Rectal smooth muscle tissue (tissue), 1 donor: ENCODE data around the gene TACR2.

Source experiments
- H3K27ac ChIP-seq: one replicate; pipeline ENCODE4 v1.7.0; 2013; ENCODE audit warnings: low read depth, low read length, inconsistent platforms
- H3K27me3 ChIP-seq: one replicate; pipeline ENCODE4 v1.7.0; 2013; ENCODE audit warnings: low read length; ENCODE audit not compliant: control insufficient read depth, insufficient read depth
- H3K36me3 ChIP-seq: one replicate; pipeline ENCODE4 v1.7.0; 2013; ENCODE audit warnings: low read length; ENCODE audit not compliant: control insufficient read depth, insufficient read depth
- H3K4me1 ChIP-seq: one replicate; pipeline ENCODE4 v1.7.0; 2013; ENCODE audit warnings: low read length; ENCODE audit not compliant: control insufficient read depth, insufficient read depth
- H3K4me3 ChIP-seq: one replicate; pipeline ENCODE4 v1.7.0; 2013; ENCODE audit warnings: low read length
- H3K9ac ChIP-seq: one replicate; pipeline ENCODE4 v1.7.0; 2013; ENCODE audit warnings: low read length

TACR2 gene

DNA sequence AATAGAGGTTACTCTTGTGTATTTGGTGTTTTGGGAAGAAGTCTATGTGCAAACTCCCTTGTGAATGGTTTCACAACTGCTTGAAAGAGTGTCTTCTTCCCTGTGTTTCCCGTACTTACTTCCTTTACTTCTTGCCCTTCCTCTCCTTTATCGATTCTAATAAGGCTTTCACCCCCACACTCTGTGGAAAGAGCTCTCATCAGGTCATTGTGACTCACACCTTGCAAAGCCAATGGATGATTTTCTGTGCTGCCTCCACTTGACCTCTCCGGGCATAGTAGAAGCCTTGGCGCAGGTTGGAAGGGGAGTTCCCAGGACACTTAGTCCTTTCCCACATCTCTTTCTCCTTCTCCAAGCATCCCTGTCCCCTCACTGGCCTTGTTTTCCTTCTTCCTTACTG is 28.3 kb upstream of the TACR2 start:
- H3K27ac ChIP-seq = no peak overlapping the region
- H3K4me3 ChIP-seq = no peak overlapping the region
- no peaks in the 10 kb centered on the region for H3K36me3 ChIP-seq
- peaks cover 8% of the 10 kb centered on the region for H3K4me1 ChIP-seq
- H3K9ac ChIP-seq = no peak overlapping the region
- H3K27me3 ChIP-seq = no peaks in the 10 kb centered on the region

DNA sequence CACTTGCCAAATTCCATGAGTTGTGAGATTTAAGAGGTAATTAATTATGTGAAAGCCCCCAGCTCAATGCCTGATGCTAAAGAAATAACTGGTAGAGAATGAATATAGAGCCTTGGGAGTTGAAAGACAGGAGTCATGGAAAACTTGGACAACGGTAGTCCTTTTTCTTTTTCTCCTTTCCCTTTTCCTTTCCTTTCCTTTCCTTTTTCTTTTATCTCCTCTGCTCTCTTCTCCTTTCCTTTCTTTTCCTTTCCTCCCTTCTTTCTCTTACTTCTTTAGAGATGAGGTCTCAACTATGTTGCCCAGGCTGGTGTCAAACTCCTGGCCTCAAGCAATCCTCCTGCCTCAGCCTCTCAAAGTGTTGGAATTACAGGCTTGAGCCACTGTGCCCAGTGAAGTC is 26.6 kb upstream of the TACR2 start:
- Histone ChIP-seq H3K36me3 (no peaks in the 10 kb centered on the region), H3K27ac (no peak overlapping the region), H3K9ac (no peak overlapping the region), H3K4me1 (peaks cover 4% of the 10 kb centered on the region), H3K4me3 (no peak overlapping the region), H3K27me3 (no peaks in the 10 kb centered on the region)

DNA sequence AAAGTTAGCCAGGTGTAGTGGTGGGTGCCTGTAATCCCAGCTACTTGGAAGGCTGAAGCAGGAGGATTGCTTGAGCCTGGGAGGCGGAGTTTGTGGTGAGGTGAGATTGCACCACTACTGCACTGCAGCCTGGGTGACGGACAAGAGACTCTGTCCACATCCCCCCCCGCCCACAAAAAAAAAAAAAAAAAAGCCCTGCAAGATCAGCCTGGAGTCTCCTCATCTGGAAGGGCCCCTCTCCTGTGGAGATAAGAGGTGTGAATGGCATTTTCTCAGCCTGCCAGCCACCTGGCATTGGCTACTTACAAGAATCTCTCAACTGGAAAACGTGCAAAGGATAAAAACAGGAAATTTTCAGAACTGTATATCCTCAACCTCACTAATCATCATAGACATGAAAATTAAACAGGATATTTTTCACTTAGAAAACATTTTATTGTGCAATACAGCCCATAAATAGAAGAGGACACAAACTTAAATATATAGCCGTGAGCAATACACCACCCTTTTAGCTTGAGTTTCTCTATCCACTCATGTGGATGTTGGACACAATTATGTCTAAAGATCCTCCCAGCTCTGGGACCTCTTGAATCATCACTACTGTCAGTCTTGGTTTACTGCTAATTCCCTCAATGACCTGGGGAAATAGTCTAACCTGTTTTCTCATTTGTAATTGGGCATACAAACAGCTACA is 23.2 kb upstream of the TACR2 start:
- Histone ChIP-seq H3K4me1 (no peaks in the 10 kb centered on the region), H3K9ac (no peak overlapping the region), H3K36me3 (no peaks in the 10 kb centered on the region), H3K27ac (no peak overlapping the region), H3K27me3 (no peaks in the 10 kb centered on the region), H3K4me3 (no peak overlapping the region)

DNA sequence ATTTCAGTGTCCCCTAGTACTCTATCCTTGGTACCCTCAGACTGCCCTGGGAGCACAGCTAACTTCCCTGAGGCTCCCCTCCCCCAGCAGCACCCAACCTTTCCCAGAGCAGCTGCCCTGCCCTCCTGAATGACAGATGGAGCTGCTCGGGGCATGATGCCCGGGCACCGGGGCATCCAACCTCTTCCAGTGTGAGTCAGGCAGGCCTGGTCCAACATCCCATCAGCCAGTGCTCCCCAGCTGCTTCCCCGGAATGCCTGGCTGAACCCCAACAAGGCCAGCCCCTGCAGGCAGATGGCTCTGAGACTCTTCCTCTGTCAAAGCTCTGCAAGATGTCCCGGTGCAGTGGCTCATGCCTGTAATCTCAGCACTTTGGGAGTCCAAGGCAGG is 22.6 kb upstream of the TACR2 start:
- H3K9ac ChIP-seq = no peak overlapping the region
- no peaks in the 10 kb centered on the region for H3K4me1 ChIP-seq
- no peak overlapping the region for H3K27ac ChIP-seq
- H3K4me3 ChIP-seq = no peak overlapping the region
- H3K27me3 ChIP-seq = no peaks in the 10 kb centered on the region
- H3K36me3 ChIP-seq = no peaks in the 10 kb centered on the region

DNA sequence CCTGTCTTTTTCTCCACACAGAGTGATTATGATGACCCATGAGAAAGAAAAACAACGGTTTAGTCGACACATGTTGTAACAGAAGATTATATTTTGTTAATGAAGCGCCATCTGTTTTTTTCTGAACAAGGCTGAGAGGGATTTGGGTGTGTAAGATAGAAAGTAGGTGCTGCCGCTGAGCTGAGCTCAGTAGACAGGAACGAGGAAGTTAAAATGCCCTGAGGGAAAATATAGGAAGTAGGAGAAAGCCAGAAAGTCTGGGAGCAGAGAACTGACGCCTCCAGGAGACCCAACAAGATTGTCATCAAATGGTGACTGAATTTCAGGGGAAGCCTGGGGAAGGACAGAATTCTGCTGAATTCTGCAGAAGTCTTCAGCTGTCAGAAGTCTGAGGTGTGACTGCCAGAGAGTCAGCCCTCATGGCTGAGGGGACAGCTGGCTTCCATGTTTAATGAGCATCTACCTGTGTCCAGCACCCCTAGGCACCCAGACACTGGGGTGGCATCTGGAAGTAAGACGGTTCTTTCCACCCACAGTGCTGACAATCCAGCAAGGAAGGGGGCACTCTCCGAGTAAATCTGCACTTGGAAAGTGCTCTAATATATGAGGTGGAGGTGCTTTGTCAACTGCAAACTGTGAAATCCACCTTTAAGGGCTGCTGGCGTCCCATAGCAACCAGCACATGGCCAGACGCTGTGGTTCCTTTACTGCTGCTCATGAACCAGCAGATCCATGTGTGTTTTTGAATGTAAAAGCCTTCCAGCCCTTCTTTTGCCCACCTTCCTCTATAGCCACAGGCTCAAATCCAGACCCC is 22.0 kb upstream of the TACR2 start:
- no peaks in the 10 kb centered on the region for H3K27me3 ChIP-seq
- H3K36me3 ChIP-seq = no peaks in the 10 kb centered on the region
- no peaks in the 10 kb centered on the region for H3K4me1 ChIP-seq
- H3K27ac ChIP-seq = peak overlapping the region; percentile 24
- peak overlapping the region; percentile 10 for H3K9ac ChIP-seq
- no peak overlapping the region for H3K4me3 ChIP-seq

DNA sequence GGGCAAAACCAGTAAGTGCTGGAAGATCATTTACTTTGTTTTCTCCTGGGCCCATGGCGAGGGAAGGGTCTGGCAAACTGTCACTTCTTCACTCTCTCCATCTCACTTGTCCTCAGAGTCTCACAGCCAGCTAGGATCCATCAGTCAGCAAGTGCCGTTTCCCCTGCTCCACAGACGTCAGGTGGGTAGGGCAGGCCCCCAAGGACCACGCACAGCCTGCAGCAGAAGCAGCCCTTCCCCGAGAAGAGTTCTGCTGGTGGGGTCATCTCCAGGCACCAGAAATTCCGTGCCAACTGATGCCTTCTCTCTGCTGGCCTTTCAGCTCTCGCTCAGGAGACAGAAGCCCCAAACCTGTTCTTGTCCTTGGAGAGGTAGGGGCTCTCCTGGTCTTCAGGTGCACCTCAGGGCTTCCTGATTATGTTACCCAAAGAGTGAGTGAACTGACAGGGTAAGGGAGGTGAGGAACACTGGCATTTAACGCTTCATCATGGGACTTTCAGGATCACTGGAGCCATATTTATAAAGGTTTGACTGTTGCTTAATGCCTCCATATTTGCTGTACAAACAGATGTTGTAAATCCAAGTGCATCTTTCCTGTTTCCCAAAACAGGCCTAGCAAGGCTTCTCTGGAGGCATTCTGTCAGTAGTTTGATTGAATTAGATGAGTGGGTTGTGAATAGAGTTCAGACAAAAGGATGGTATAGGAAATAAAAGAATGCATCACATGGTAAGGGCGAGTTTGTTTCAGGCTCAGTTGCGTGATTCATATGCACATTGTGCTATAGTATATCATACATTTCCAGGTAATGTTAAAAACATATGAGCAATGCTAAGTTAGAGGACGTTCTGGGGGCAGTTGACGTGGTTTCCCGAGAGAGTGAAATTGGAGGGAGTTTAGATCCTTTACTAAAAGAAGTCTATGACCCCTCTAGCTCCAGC is 20.9 kb upstream of the TACR2 start:
- Histone ChIP-seq H3K4me1 (no peaks in the 10 kb centered on the region), H3K36me3 (no peaks in the 10 kb centered on the region), H3K27ac (no peak overlapping the region), H3K27me3 (no peaks in the 10 kb centered on the region), H3K9ac (no peak overlapping the region), H3K4me3 (no peak overlapping the region)

DNA sequence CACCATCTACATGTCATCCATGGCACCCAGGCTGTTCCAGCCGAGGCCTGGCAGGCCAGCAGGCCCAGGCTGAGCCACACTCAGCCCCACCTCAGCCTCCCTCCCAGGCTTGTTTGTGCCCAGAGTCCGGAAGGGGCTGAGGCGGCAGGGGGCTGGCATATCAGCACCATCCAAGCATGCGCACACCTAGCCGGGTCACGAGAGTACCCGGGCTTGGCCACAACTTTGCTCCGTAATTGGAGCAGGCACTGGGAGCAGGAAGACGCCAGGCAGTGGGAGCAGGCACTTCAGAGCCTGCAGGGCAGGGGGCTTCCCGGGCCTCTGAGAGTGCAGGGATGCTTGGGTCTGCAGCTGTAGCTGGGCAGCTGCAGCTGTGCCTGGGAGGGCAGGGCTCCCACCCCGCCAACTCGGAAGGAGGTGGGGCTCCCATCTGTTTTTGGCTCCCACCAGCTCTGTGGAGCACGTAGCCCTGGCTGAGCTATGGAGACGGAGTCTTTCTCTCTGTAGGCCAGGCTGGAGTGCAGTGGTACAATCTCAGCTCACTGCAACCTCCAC is 19.3 kb upstream of the TACR2 start:
- no peak overlapping the region for H3K4me3 ChIP-seq
- no peaks in the 10 kb centered on the region for H3K27me3 ChIP-seq
- no peak overlapping the region for H3K27ac ChIP-seq
- H3K36me3 ChIP-seq = no peaks in the 10 kb centered on the region
- no peak overlapping the region for H3K9ac ChIP-seq
- no peaks in the 10 kb centered on the region for H3K4me1 ChIP-seq

DNA sequence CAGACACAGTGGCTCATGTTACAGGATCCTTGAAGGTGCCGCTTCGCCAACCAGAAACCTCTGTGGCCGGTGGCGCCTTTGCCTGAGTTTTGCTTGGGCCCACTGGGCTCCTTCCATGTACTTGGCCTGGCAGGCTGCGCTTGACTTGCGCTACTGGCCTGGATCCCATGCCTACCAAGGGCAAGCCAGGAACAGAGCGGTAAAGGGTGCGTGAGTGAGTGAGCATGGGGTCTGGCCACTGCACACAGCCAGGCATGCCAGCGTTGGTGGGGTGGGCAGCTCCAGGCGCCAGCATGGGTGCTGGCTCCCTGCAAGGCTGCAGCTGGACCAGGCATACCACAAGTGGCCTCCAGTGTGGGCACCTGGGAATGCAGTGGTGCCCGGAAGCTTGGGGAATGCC is 18.2 kb upstream of the TACR2 start:
- Histone ChIP-seq H3K4me1 (no peaks in the 10 kb centered on the region), H3K27ac (no peak overlapping the region), H3K4me3 (no peak overlapping the region), H3K27me3 (no peaks in the 10 kb centered on the region), H3K9ac (no peak overlapping the region), H3K36me3 (no peaks in the 10 kb centered on the region)

DNA sequence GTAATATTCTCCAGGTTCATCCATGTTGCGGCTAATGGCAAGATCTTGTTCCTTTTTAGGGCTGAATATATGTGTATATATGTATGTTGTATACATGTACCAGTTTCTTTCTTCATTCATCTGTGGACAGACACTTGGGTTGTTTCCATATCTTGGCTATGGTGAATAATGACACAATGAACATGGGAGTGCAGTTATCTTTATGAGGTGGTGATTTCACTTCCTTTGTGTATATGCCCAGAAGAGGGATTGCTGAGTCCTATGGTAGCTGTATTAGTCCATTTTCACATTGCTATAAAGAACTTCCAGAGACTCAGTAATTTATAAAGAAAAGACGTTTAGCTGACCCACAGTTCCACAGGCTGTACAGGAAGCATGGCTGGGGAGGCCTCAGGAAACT is 17.5 kb upstream of the TACR2 start:
- H3K27ac ChIP-seq = no peak overlapping the region

DNA sequence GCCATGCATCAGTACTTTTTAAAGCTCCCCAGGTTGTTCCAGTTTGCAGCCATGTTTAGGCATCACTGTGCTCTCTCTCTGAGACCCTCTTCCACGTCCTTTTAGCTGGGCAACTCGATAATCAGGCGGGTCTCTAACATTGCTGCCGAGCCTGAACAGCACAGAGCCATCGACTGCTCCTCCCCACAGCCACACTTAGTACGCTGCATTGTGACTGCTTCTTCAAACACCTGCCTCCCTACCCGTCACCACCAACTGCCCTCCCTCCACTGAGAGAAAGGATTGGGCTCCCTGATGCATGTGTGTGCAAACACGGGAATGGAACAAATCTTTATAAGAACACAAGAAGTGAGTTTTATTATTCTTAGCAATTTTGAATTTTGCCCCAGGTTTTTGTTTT is 11.4 kb upstream of the TACR2 start:
- H3K4me3 ChIP-seq = no peak overlapping the region
- H3K36me3 ChIP-seq = no peaks in the 10 kb centered on the region
- H3K27me3 ChIP-seq = no peaks in the 10 kb centered on the region
- H3K9ac ChIP-seq = no peak overlapping the region
- H3K27ac ChIP-seq = no peak overlapping the region
- H3K4me1 ChIP-seq = peaks cover 3% of the 10 kb centered on the region

More for the DNA sequence above, 17.5 kb upstream of the TACR2 start:
- H3K36me3 ChIP-seq = no peaks in the 10 kb centered on the region
- H3K4me1 ChIP-seq = no peaks in the 10 kb centered on the region
- no peak overlapping the region for H3K4me3 ChIP-seq
- no peaks in the 10 kb centered on the region for H3K27me3 ChIP-seq
- H3K9ac ChIP-seq = no peak overlapping the region

DNA sequence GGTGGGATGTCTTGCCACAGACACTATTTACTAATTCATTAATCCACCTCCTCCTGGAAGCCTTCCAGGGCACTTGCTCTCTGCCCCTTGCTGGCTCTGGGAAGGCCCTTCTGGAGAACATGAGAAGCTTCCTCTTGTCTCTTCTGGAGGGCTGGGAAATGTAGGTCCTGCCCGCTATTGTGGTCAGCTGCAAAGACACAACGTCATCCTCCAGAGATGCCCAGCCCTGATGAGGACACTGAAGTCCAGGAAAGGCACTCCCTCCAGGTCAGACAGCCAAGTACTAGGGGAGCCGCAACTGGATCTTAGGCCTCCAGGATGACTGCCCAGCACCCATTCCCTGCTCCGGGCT is 9.6 kb upstream of the TACR2 start:
- H3K4me1 ChIP-seq = peaks cover 9% of the 10 kb centered on the region
- H3K36me3 ChIP-seq = no peaks in the 10 kb centered on the region
- H3K4me3 ChIP-seq = no peak overlapping the region
- peak overlapping the region; percentile 67 for H3K27ac ChIP-seq
- H3K9ac ChIP-seq = peak overlapping the region; percentile 36
- no peaks in the 10 kb centered on the region for H3K27me3 ChIP-seq
